Right atrium auricular region (tissue), 2 donors: ENCODE data around the gene UFSP2. TPM values are rescaled to one million over a fixed set of nuclear protein-coding genes. Genes with fewer than 3 reads are reported as not detected.

ENCODE experiments used
- DNase-seq: peaks from one replicate; pipeline ENCODE4 v3.0.0-alpha.2; 2019; ENCODE audit warnings: low spot score
- H3K27ac ChIP-seq, 2 donors: fragments of 200-600 bp; sonication (generic); 1 replicate in 1 of 2; 2 replicates in 1 of 2; pipeline ENCODE4 v1.5.1; 2016 to 2019
- H3K27me3 ChIP-seq, 2 donors: fragments of 200-600 bp; sonication (generic); one replicate each; pipeline versions ENCODE4 v1.5.1 to v1.6.0; 2017 to 2019
- H3K36me3 ChIP-seq: fragments of 200-600 bp; sonication (generic); one replicate; pipeline ENCODE4 v1.5.1; 2016
- H3K4me1 ChIP-seq, 2 donors: fragments of 200-600 bp; sonication (generic); one replicate each; pipeline versions ENCODE4 v1.5.1 to v1.6.0; 2017 to 2019
- H3K4me3 ChIP-seq, 2 donors: fragments of 200-600 bp; sonication (generic); 1 replicate in 1 of 2; 2 replicates in 1 of 2; pipeline ENCODE4 v1.5.1; 2017 to 2019; ENCODE audit warnings: mild to moderate bottlenecking in 1 of 2, moderate library complexity in 1 of 2
- H3K9me3 ChIP-seq, 2 donors: fragments of 200-600 bp; sonication (generic); one replicate each; pipeline ENCODE4 v1.5.1; 2019
- total RNA-seq, 2 donors: library from RNA; depleted of rRNA; stranded (reverse); fragments of >200 nt; gene quantifications; one replicate each; pipeline ENCODE4 v1.1.0, GENCODE V29; 2016
- TF ChIP-seq, protein P1 (sequence below), 2 donors: fragments of 200-600 bp; sonication (generic); IDR thresholded peaks; one replicate each; pipeline ENCODE4 v1.5.1; 2019; ENCODE audit warnings: antibody characterized with exemption in 2 of 2

UFSP2 gene
- total RNA-seq, 2 donors from 2014 or later: 28.6 to 35.1 TPM

DNA sequence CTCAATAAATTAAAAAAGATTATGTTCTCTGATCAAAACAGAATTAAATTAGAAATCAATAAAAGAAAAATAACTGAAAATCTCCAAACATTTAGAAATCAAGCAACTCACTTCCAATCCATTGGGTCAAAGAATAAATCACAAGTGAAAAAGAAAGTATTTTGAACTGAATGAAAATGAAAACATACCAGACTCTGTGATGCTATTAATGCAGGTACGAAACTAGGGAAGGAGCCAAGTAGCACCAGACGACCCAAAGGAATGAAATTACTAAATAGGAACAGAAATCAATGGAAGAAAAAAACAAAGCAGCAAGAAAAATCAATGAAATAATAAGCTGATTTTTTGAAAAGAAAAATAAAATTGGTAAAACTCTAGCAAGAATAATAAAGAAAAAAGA, 30.4 kb upstream of the UFSP2 start:
- Histone ChIP-seq H3K4me3 (no peak overlapping the region), H3K4me1 (no peaks in the 10 kb centered on the region)
- TF ChIP-seq, protein P1, sequence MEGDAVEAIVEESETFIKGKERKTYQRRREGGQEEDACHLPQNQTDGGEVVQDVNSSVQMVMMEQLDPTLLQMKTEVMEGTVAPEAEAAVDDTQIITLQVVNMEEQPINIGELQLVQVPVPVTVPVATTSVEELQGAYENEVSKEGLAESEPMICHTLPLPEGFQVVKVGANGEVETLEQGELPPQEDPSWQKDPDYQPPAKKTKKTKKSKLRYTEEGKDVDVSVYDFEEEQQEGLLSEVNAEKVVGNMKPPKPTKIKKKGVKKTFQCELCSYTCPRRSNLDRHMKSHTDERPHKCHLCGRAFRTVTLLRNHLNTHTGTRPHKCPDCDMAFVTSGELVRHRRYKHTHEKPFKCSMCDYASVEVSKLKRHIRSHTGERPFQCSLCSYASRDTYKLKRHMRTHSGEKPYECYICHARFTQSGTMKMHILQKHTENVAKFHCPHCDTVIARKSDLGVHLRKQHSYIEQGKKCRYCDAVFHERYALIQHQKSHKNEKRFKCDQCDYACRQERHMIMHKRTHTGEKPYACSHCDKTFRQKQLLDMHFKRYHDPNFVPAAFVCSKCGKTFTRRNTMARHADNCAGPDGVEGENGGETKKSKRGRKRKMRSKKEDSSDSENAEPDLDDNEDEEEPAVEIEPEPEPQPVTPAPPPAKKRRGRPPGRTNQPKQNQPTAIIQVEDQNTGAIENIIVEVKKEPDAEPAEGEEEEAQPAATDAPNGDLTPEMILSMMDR (IDR thresholded peaks at IDR 0.05): no peak

DNA sequence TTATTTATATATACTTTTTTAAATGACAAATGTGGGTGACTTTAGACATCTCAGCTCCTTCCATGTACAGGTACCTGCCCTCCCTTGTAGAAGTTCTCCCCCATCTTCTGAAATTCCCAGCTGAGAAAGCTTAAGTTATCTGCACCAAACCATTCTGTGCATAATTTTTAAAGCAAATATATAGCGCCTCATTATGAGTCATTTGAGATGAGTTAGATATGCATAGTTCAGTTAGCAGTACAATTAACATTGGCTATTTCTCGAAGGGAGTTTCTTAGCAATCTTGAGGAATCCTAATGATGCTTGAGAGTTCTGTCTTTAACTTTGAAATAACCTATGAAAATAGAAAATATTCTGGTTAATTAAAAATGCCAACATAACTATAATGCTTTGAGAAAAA, 19.4 kb upstream of the UFSP2 start:
- DNase-seq: no peak
- Histone ChIP-seq H3K27ac (no peak overlapping the region), H3K9me3 (no peaks in the 10 kb centered on the region), H3K4me1 (no peaks in the 10 kb centered on the region), H3K36me3 (no peaks in the 10 kb centered on the region), H3K4me3 (no peak overlapping the region), H3K27me3 (no peaks in the 10 kb centered on the region)
- TF ChIP-seq, protein P1 (IDR thresholded peaks at IDR 0.05): no peak

More for the DNA sequence above, 30.4 kb upstream of the UFSP2 start:
- Histone ChIP-seq H3K36me3 (no peaks in the 10 kb centered on the region), H3K9me3 (no peaks in the 10 kb centered on the region), H3K27me3 (no peaks in the 10 kb centered on the region), H3K27ac (no peak overlapping the region)
- DNase-seq: no peak

DNA sequence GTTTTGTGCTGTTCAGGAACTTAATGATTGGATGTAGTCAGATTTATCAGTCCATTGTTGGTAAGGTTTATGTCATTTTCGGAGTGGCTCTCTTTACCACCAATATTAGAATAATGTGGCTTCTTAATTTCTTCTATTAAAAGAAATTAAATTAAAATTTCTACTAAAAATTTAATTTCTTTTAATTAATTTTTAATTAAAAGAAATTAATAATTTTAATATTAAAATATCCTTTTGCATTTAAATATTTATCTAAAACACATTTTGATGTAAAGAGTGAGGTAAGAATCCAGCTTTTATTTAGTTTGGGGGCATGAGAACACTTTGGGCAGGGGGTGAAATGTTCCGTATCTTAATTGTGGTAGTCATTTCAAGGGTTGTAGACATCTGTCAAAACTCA, 15.7 kb upstream of the UFSP2 start:
- TF ChIP-seq, protein P1 (IDR thresholded peaks at IDR 0.05): no peak
- Histone ChIP-seq H3K36me3 (no peaks in the 10 kb centered on the region), H3K4me3 (no peak overlapping the region), H3K27me3 (no peaks in the 10 kb centered on the region), H3K9me3 (no peaks in the 10 kb centered on the region), H3K4me1 (no peaks in the 10 kb centered on the region), H3K27ac (no peak overlapping the region)
- DNase-seq: no peak

DNA sequence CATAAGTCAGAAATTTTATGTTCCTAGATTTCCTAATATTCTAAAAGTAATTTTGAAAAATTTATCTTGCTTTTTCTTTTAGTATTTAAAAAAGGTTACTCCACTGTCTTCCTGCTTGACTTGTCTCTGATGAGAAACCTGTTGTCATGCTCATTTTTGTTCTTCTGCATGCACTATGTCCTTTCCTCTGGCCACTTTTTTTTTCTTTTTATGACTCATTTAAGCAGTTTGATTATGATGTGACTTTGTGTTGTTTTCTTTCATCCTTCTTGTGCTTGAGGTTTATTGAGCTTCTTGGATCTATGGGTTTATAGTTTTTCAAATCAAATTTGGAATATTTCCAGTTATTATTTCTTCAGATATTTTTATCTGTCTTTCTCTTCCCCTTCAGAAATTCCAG, 12.0 kb upstream of the UFSP2 start:
- Histone ChIP-seq H3K36me3 (no peaks in the 10 kb centered on the region), H3K9me3 (no peaks in the 10 kb centered on the region), H3K4me3 (no peak overlapping the region), H3K27me3 (no peaks in the 10 kb centered on the region), H3K27ac (no peak overlapping the region), H3K4me1 (no peaks in the 10 kb centered on the region)
- TF ChIP-seq, protein P1 (IDR thresholded peaks at IDR 0.05): no peak
- no peak for DNase-seq

DNA sequence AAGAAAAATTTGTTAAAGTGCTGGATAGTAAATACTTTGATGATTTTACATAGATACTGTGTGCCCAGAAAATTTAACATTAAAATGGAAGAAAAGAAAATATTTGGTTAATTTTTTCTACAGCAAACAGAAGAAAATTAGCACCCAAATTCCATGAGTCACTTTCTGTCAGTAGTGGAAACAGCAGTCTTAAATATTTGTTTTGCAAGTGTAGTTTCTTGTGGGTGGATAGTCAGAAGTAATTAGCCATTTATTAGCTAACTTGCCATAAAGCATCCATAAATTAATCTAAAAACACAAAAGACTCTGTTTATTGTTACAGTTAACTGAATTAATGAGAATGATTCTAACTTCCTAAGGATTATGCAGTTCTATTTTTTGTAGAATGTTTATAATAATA, 9.7 kb upstream of the UFSP2 start:
- no peak overlapping the region for H3K27ac ChIP-seq
- no peaks in the 10 kb centered on the region for H3K27me3 ChIP-seq

DNA sequence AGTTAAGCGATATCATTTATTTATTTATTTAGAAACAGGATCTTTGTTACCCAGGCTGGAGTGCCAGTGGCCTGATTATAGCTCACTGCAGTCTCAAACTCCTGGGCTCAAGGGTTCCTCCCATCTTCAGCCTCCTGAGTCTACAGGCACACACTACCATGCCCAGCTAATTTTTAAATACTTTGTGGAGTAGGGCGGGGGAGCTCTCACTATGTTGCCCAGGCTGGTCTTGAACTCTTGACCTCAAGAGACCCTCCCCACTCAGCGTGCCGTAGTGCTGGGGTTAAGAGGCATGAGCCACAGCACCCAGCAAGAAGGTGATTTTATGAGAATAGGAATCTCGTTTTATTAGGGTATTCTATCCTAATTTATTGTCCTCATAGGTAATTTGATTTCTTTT, 3.9 kb upstream of the UFSP2 start:
- no peaks in the 10 kb centered on the region for H3K9me3 ChIP-seq
- H3K27me3 ChIP-seq: no peaks in the 10 kb centered on the region
- TF ChIP-seq, protein P1 (IDR thresholded peaks at IDR 0.05): no peak
- DNase-seq: no peak
- H3K27ac ChIP-seq: no peak overlapping the region
- H3K4me1 ChIP-seq: peaks cover 0 to 8% of the 10 kb centered on the region in 2 donors
- no peaks in the 10 kb centered on the region for H3K36me3 ChIP-seq
- no peak overlapping the region for H3K4me3 ChIP-seq

More for the DNA sequence above, 9.7 kb upstream of the UFSP2 start:
- H3K9me3 ChIP-seq: no peaks in the 10 kb centered on the region
- DNase-seq: no peak
- TF ChIP-seq, protein P1 (IDR thresholded peaks at IDR 0.05): no peak
- H3K4me3 ChIP-seq: no peak overlapping the region
- no peaks in the 10 kb centered on the region for H3K4me1 ChIP-seq
- H3K36me3 ChIP-seq: no peaks in the 10 kb centered on the region
